GM12892 (cell line): ENCODE measurements around the gene YDJC.

Experiments used
- POLR2A ChIP-seq: IDR thresholded peaks from 2 replicates; pipeline ENCODE4 v1.6.1; 2011; ENCODE audit warnings: low read depth, low read length, control low read depth
- POLR2AphosphoS5 ChIP-seq: IDR thresholded peaks from 2 replicates; pipeline ENCODE4 v1.6.1; 2011; ENCODE audit warnings: low read depth, low read length, control low read depth

GRCh38 chr22:21626073-21626734 lies 3.6 kb downstream of the YDJC start:
- TF ChIP-seq POLR2AphosphoS5 (no peak), POLR2A (no peak)
